Suprapubic skin (tissue), 4 donors: ENCODE measurements around the gene GADD45GIP1.

Experiments
- EP300 ChIP-seq: sonication (generic); formaldehyde crosslinking; IDR thresholded peaks from one replicate; pipeline ENCODE4 v1.6.1; 2017; ENCODE audit warnings: antibody characterized with exemption
- POLR2A ChIP-seq, 2 donors: fragments of 450-650 bp; IDR thresholded peaks; one replicate each; pipeline ENCODE4 v1.6.1; 2017; ENCODE audit warnings: antibody characterized with exemption in 2 of 2, mild to moderate bottlenecking in 2 of 2, moderate library complexity in 2 of 2
- POLR2AphosphoS5 ChIP-seq, 3 donors: sonication (generic); formaldehyde crosslinking; IDR thresholded peaks; one replicate each; pipeline ENCODE4 v1.6.1; 2017; ENCODE audit warnings: antibody characterized with exemption in 3 of 3
- TF ChIP-seq, protein P1 (sequence below), 2 donors: fragments of 200-600 bp in 1 of 2; fragments of 450-650 bp in 1 of 2; sonication (generic) in 1 of 2; IDR thresholded peaks; one replicate each; pipeline ENCODE4 v1.5.1; 2016 to 2019; ENCODE audit warnings: antibody characterized with exemption in 2 of 2, mild to moderate bottlenecking in 1 of 2, moderate library complexity in 1 of 2

GRCh38 chr19:12959481-12959880 is 2.5 kb upstream of the GADD45GIP1 start:
- TF ChIP-seq, protein P1, sequence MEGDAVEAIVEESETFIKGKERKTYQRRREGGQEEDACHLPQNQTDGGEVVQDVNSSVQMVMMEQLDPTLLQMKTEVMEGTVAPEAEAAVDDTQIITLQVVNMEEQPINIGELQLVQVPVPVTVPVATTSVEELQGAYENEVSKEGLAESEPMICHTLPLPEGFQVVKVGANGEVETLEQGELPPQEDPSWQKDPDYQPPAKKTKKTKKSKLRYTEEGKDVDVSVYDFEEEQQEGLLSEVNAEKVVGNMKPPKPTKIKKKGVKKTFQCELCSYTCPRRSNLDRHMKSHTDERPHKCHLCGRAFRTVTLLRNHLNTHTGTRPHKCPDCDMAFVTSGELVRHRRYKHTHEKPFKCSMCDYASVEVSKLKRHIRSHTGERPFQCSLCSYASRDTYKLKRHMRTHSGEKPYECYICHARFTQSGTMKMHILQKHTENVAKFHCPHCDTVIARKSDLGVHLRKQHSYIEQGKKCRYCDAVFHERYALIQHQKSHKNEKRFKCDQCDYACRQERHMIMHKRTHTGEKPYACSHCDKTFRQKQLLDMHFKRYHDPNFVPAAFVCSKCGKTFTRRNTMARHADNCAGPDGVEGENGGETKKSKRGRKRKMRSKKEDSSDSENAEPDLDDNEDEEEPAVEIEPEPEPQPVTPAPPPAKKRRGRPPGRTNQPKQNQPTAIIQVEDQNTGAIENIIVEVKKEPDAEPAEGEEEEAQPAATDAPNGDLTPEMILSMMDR (IDR thresholded peaks at IDR 0.05) = no peak
- TF ChIP-seq POLR2AphosphoS5 (IDR thresholded peaks at IDR 0.05) (no peak), POLR2A (IDR thresholded peaks at IDR 0.05) (no peak), EP300 (no peak)
